Raji (cell line): ENCODE results near the gene IGSF9B.

Experiments used
- POLR2A ChIP-seq: IDR thresholded peaks from 2 replicates; pipeline ENCODE4 v1.6.1; 2011; ENCODE audit warnings: low read depth, low read length, control low read depth; ENCODE audit not compliant: insufficient read depth

Gene IGSF9B

DNA sequence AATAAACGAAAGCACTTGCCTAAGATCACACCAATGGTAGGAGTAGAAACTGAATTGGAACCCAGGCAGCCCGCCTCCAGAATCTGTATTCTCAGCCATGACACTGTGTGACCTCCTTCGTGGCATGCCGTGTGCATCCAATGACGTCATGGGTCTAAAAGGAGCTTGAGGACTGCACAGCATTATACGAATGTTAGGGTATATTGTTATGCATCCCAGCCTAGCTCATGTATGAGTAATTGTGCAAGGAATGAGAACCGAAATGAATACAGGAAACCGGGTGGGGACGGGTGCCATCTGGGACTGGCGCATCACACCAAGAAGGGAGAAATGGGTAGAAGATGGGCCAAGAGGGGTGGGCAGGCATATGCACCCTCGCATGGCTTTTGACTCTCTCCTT lies 12.3 kb upstream of the IGSF9B start:
- no peak for TF ChIP-seq POLR2A

DNA sequence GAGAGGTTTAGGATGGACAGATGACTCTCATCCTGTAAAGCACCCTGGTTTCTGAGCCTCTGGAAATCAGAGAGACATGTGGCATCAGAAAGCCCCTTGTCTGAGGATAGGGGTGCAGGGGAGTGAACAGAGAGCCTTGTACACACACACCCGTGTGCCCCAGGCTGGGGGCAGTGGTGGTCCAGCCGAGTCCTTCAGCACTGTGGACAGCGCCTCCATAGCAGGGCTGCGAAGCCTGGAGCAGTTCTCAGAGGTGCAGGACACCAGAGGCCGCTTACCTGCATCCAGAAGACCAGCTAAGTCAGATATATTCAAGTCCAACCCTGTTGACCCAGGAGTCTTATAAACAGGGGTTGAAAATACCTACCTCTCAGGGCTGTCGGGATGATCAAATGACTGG lies 11.5 kb upstream of the IGSF9B start:
- TF ChIP-seq POLR2A: no peak

DNA sequence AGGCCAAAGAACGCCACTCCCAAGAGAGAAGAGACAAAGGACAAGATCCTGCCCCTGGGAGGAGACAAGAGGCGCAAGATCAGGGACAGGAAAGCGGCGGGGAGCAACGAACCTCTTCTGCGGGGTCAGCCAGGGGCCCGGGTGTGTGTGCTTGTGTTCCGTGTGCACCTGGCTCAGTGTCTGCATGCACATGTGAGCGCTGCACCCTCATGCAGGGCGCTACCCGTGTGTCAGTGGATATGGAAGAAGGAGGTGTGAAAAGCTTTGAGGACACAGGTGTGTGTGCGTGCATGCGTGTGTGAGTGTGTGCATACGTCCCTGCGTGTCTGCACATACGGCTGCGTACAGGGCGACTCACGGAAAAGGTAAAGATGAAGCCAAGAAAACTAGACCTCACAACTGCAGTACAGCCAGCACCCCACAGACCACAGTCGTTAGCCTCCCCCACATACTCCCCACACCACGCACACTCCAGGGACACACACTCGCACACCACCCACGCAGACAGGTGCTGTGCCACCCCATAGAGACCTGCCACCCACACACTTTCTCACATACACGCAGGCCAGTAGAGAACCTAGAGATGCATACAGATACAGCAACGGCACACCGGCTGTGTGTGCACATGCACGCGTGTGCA lies 11.0 kb upstream of the IGSF9B start:
- TF ChIP-seq POLR2A: no peak

DNA sequence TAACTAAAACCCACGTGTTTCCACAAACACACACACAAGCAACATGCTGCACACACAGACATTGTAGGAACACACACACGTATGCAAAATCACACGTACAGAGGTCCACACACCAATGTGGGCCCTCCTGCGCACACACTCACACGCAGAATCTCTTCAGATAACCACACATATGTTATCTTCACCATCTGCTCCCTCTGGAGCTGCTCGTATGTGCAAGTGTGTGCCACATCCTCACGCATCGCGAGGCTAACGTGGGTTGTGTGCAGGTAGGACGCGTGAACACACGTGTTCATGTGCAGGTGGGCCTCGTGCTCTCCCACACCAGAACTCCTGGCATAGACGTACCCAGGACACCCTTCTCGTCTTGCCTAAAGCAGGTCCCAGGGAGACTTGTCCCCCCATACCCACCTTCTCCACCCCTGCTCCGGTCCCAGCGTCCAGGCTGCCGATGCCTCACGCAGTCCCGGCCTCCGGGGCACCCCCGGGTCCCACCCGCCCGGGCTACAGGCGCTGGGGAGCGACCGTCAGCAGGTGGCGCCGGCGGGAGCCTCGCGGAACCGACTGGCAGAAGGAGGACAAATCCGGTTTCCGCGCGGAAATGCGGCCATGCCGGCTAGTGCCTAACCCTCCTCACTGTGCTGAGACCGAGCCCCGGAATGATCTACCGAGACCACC lies 10.3 kb upstream of the IGSF9B start:
- no peak for TF ChIP-seq POLR2A

DNA sequence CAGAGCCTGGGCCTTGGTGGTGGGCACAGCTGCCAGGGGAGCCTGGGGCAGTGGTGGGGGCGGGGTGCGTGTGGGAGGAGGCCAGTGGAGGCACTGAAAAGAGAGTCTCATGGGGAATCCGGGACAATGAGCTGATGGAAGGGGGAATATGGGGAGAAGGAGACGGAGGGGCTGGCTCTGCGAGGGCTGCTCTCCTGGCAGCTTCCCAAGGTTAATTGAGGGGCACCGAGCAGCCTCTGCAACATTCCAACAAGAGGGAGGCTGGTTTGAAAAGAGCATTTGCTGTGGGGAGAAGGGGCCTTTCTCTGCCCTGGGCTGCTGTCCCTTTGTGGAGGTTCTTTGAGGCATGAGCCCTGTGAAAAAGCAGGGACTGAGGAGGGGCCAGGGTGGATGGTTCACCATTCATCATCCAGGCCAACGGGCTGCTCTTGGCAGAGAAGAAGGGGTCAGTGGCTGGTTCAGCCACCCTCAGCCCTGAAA lies 9.4 kb upstream of the IGSF9B start:
- TF ChIP-seq POLR2A: no peak

DNA sequence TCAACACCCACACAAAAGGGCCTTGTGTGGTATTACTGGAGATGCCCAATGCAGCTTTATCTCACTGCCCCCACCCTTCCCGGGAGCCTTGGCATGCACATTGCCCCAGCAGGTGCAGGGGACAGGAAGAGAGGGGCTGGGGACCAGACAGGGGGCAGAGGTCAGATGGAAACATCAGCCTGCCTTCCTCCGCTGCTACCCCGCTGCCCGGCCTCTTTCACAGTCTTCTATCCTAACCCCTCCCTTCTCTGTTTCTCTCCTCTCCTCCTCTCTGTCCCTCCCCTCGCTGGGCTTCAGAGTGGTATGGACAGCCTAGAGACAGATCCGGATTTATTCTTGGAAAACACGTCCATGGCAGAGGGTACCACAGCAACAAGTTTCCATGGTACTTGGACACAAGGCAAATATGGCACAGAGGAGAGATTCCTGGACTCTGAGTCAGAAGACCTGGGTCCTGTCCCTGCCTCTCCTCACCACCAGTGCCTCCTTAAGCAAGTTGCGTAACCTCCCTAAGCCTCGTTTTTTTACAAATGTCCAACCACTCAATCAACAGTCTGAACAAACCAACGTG lies 8.3 kb upstream of the IGSF9B start:
- TF ChIP-seq POLR2A: no peak

DNA sequence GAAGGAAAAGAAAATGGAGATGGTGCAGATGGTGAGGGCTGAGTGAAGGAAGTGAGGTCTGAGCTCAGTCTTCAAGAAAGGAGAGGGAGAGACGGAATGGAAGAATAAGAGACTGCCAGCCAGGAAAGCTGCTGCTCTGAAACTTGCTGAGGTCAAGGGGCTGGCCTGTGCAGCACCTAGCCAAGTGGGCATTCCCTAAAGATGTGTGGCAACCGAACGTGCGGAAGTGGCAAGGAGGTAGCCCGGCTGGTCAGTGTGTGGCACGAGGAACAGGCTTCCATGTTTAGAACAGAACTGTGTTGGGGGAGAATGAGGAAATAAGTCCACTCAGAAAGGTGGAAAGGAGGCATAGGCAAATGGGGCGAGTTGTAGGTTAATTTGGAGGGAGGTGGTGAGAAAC lies 7.6 kb upstream of the IGSF9B start:
- no peak for TF ChIP-seq POLR2A

DNA sequence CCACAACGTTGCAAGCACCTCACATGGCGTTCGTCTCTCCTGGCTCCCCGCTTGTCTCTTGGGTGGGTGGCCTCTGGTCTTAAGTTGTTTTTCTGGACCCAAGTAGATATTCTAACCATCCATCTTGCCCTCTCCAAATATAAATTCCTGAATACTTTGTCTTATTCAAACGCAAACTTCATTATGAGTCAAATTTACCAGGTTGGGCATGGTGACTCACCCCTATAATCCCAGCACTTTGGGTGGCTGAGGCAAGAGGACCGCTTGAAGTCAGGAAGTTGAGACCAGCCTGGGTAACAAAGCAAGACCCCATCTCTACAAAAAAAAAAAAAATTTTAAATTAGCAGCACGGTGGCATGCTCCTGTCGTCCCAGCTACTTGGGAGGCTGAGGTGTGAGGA lies 5.1 kb upstream of the IGSF9B start:
- TF ChIP-seq POLR2A: no peak

DNA sequence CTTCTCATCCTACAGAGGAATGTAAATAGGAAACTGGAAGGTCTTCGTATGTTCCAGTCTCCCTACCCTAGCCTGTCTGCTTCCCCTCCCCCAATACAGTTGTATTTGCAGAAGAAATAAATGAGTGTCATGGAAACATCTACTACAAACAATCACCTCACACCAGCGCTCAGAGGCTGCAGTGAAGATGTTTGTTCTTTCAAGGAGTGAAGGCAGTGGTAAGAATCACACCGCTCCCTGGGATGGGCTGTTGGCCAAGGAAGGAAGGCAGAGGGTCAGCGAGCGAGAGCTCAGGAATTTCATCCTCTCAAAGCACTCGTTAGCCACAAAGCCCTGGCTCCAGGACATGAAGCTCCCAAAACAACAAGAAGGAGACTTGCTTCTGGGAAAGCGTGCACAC lies 1.1 kb upstream of the IGSF9B start:
- no peak for TF ChIP-seq POLR2A

DNA sequence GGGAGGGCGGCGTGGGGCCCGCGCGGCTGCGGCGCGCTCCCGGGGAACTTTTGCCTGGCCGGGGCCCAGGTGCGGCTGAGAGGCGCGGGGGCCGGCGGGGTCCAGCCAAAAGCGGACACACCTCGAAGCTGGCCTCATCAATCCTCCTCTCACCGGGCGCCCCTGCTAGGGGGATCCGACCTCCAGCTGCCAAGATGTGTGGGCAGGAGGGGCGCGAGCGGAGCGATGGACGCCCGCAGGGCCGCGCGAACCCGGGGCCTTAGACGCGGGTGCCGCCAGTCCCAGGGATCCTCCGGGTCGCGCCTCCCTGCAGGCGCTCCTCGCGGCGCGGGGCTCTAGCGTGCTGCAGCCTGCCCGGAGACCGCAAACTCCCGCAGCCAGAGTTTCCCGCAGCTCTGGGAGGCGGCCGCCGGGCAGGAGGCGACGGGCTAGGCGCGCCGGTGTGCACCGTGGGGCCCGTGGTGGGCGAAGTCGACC lies 785 bp downstream of the IGSF9B start:
- no peak for TF ChIP-seq POLR2A

DNA sequence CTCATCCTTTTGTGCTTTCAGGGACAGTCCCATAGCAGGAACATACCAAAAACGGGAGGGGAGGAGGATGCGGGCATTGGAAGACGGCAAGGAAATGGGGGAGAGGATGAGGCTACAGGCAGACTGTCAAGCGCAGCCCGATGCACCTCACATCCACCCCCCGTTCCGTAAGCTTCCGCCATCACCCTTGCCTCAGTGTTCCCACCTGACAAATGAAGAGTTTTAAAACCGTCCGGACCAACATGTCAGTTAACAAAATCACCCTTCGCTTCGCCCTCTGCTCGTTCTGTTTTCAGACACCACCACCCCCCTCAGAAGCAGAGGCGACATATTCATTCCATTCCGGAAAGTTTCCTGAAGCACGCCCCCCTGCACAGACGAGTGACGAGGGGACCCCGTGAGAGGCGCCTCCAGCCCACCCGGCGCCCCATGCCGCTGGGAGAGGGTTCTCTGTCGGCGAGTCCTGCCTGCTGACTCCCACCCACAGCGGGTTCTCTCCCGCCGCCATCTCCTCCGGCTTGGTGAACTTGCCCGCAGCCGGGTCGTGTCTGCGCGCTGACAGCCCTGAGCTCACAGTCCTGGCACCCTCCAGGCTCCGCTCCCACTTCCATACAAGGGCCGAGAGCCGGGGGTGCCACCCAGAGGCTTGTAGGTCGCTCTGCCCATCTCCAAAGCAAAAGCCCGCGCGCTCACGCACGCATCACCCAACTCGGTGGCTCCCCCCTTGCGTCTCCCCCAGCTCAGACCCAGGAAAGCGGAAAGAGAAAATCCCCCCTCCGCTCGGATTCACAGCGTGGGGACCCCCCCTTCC lies 1.5 kb downstream of the IGSF9B start:
- TF ChIP-seq POLR2A: no peak

DNA sequence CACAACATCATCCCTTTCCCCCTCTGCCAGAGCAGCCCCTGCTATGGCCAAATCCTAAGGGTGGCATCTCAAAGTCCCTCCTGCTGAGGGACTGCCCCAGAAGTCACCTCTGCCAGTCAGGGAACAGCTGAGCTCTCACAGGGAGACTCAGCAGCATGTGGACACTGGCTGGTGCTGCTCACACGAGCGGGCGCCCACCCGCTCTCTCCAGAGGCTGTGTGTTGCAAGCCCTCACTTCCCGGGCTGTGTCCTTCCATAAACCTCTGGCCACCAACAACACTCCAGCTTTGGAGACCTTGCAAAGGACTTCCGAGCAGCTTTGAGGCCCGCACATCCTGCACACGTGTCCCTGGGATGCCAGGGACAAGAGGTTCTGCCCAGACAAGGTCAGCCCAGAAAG lies 2.8 kb downstream of the IGSF9B start:
- no peak for TF ChIP-seq POLR2A

DNA sequence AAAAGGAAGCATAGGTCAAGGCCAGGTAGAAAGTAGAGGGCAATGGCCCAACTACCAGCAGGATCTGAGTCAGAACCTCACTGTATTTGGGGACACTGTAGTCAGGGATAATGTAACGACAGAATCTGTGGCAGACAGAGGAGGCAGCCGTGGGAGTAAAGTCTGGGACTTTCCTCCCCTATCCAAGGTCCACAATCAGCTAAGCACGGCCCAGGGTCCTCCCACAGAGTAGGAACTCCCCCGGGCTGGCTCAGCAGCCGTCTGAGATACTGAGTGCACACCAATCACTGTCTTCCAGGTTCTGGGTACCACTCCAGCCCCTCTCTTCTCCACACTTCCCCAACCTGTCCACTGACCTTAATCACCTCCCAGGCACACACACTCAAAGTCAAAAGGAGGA lies 3.2 kb downstream of the IGSF9B start:
- TF ChIP-seq POLR2A: no peak

DNA sequence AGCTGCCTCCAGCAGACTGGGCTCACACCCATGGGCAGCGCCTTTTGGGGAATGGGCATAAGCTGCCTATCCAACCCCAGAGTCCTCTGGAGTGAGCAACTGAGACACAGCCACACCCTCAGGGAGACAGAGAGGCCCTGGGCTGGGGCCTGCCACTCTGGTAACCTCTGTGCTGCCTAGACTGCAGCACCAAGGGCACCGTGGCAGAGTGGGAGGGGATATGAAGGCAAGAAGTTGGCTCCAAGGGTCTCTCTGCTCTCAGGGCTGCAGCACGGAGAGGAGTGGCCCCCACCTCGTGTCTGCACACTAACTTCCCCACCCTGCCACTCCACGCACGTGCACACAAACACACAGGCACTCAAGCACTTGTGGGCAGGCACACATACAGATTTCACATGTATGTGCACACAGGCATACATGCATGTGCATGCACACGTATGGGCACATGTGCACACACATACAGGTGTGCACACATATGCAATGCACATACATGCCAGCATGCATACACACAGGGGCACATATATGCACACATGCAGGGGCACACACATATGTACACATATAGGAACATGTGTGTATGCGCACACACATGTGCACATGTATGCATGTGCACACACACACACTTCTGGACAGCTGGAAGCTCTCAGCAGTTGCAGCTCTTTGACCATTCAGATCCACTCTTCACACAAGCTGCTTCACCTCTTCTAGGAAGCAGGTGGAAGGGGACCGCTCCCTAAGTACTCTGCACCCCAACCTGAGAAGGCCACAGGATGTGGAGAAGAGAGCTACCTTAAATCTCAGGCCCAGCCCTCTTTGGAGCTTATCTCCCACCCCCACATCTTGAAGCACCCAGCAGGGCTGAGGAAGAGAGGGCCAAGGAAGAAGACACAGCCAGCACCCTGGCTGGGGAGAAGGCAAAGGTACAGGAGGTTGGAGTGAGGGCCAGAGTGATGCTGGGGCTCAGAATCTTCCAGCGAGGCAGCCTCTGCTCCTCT lies 4.3 kb downstream of the IGSF9B start:
- TF ChIP-seq POLR2A: no peak
